HG03064 (cell line): ENCODE results near the gene LRRC25.
"Not testable (repeated sequence)": the region's sequence is repeated elsewhere in the genome, so short reads cannot be mapped to it uniquely, and the experiment has no call there.

Source experiments
- ATAC-seq: cut with Tn5 transposase; IDR thresholded peaks from one replicate; pipeline ENCODE4 v1.9.1; 2021; ENCODE audit warnings: low read depth; ENCODE audit not compliant: unreplicated experiment

LRRC25 gene

GRCh38 chr19:18353378-18354005 is 43.9 kb downstream of the LRRC25 start:
- ATAC-seq = no peak

GRCh38 chr19:18351544-18351943 is 45.9 kb downstream of the LRRC25 start:
- no peak for ATAC-seq

DNA sequence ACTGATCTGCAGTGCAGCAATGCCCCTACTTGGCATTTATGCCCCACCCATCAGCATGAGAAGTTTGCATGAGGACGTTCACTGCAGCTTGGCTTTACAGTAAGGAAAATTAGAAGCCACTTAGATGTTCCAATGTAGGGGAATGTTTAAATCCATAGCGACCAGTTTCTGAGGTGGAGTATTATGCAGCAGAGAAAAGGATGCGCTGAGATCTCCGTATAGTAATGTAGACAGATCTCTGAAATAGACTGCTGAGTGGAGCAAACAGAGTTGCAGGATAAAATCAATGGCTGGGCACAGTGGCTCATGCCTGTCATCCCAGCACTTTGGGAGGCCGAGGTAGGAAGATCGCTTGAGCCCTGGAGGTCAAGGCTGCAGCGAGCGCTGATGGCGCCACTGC is 46.9 kb downstream of the LRRC25 start:
- no peak for ATAC-seq

DNA sequence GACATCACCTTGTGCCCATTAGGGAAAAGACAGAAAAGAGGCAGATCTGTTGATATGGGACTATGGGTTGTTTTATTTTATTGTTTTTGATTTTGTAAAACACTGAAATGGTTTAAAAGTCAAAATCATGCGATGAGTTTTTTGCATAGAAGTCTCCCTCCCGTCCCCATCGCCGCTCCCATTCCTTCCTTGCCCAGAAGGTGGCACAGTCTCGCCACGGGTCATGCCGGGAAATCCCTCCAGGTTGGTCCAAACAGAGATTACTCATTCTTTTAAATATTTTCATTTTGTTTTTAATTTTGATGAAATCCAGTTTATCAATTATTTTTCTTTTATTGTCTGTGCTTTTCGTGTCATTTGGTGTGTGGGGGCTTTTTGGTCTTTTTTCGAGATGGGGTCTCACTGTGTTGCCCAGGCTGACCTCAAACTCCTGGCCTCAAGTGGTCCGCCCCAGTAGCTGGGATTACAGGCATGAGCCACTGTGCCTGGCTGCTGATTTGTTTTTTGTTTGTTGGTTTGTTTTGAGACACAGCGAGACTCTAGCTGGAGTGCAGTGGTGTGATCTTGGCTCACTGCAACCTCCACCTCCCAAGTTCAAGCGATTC is 47.8 kb downstream of the LRRC25 start:
- no peak for ATAC-seq

DNA sequence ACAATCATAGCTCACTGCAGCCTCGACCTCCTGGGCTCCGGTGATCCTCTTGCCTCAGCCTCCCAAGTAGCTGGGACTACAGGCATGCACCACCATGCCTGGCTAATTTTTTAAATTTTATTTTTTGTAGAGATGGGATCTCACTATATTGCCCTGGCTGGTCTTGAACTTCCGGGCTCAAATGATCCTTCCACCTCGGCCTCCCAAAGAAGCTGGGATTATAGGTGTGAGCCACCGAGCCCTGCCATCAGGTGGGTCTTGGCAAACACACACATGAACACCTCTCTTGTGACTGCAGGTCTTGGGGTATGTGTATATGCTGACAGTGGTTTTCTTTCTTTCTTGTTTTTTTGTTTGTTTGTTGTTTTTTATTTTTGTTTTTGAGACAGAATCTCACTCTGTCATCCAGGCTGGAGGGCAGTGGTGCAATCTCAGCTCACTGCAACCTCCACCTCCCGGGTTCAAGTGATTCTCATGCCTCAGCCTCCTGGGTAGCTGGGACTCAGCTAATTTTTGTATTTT is 48.5 kb downstream of the LRRC25 start:
- ATAC-seq = not testable (repeated sequence)

DNA sequence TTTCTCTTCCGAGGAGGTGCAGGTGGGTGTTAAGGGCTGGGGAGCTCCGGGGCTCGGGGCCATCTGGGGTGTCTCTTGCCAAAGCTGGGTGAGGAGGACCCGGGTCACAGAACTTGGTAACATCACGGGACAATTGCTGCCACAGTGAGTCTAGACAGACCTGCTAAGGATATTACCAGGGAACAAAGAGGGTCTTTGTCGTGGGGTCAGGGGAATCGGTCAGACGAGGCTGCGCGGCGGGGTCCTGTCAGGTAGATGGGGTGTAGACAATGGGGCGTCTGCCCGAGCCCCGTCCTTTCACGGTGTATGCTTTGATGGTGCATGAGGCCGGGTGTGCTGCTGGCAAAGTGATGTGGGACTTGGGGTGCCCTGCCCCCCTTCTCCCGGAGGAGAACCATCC is 49.3 kb downstream of the LRRC25 start:
- no peak for ATAC-seq

- ATAC-seq = no peak
These were observed 51.3 kb downstream of the LRRC25 start for GRCh38 chr19:18346091-18346490.

- no peak for ATAC-seq
These were observed 52.1 kb downstream of the LRRC25 start for GRCh38 chr19:18345296-18345695.

- no peak for ATAC-seq
These were observed 52.9 kb downstream of the LRRC25 start for GRCh38 chr19:18344582-18344950.

DNA sequence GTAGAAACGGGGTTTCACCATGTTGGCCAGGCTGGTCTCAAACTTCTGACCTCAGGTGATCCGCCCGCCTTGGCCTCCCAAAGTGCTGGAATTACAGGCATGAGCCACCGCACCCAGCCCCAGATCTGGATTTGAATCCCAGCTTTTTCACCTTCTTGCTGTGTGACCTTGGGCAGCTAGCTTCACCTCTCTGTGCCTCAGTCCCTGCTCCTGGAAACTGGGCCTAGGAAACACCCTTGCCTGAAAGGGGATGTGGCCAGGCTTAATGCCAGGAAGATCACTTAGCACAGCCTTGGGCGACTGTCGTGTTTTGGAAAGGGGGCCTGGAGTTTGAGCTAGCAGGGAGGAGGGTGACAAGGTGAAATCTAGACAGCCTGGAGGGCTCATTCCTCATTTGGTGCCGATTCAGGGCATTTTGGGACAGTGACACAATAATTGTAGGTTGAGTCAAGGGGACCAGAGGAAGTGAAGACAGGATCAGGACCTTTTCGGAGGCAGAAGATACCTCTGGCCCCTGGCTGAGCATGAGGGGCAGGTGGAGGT is 55.3 kb downstream of the LRRC25 start:
- no peak for ATAC-seq
